Measurements from ENCODE around the gene BARHL2.

GRCh38 chr1:90707363-90707710, 9.8 kb downstream of the BARHL2 start:
- TF ChIP-seq POLR2AphosphoS5 (IDR thresholded peaks at IDR 0.05) (no peak), CTCF (IDR thresholded peaks at IDR 0.05) (no peak)
